Right ventricle myocardium inferior (tissue), 1 donor: ENCODE data around the gene SLC15A5. TPM values are rescaled to one million over a fixed set of nuclear protein-coding genes. Genes with fewer than 3 reads are reported as not detected.

ENCODE experiments used
- ATAC-seq: fragments of 200-7000 bp; cut with Tn5 transposase; one replicate; pipeline ENCODE4 v1.9.1; 2020; ENCODE audit warnings: mild to moderate bottlenecking, moderate library complexity
- DNase-seq: peaks from one replicate; pipeline ENCODE4 v3.0.0; 2021; ENCODE audit errors: missing footprints
- intact Hi-C: fragments of 100-400 bp; cut with DNase I; formaldehyde crosslinking; loops from one replicate; pipeline ENCODE4 v1.11.0; 2022
- long read RNA-seq: library from polyadenylated mRNA; unstranded; transcript quantifications from one replicate; pipeline ENCODE4 v2.0.0, GENCODE V29; 2021
- total RNA-seq: library from RNA; stranded (reverse); fragmentation: NEBNext Ultra II Directional; extraction: Animal tissue kit (Norgen Biotek cat#: 25700); gene quantifications from one replicate; pipeline ENCODE4 v1.2.1, GENCODE V29; 2021
- donor health status: DM: no; HTN: yes; CAD: no; lungs with severe emphysema.

The SLC15A5 gene, protein sequence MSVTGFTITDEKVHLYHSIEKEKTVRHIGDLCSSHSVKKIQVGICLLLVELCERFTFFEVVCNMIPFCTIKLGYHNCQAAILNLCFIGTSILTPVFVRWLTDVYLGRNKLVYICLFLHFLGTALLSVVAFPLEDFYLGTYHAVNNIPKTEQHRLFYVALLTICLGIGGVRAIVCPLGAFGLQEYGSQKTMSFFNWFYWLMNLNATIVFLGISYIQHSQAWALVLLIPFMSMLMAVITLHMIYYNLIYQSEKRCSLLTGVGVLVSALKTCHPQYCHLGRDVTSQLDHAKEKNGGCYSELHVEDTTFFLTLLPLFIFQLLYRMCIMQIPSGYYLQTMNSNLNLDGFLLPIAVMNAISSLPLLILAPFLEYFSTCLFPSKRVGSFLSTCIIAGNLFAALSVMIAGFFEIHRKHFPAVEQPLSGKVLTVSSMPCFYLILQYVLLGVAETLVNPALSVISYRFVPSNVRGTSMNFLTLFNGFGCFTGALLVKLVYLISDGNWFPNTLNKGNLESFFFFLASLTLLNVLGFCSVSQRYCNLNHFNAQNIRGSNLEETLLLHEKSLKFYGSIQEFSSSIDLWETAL
- total RNA-seq = not detected
- long read RNA-seq = 0 reads

- no peak for ATAC-seq
- no peak for DNase-seq
- intact Hi-C loops = no loop called here
Measured at GRCh38 chr12:16277585-16277984, at the start of gene SLC15A5. TSS of gene SLC15A5 (minus strand) at chr12:16277685. CDS start at chr12:16277685, 0 bp downstream.

- no peak for ATAC-seq
- no peak for DNase-seq
- intact Hi-C loops = no loop called here
Measured at GRCh38 chr12:16325426-16325825, 47.9 kb upstream of the SLC15A5 start.

- intact Hi-C loops = no loop called here
- no peak for ATAC-seq
Measured at GRCh38 chr12:16324772-16325171, 47.3 kb upstream of the SLC15A5 start.

DNA sequence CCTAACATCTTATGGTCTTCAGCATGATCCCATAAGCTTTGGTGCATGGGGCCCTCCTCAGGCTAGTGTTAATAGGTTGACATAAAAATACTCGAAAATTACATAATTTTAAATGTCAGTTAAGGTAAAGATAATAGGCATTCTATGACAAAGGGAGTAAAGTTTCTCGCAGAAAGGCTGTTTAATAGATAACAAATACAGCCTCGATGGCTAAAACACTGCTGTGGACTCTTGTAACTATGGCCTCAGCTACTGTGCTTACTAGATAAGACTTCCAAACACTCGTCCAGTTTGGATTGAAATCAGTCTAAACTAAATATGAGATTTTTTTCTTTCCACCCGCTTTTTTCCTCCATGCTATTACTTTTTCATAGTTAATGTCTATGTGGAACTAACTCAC is 46.8 kb upstream of the SLC15A5 start:
- no peak for DNase-seq
- no peak for ATAC-seq
- intact Hi-C loops = no loop called here

More at GRCh38 chr12:16324772-16325171, 47.3 kb upstream of the SLC15A5 start:
- peak; percentile 64 for DNase-seq

GRCh38 chr12:16323638-16324037 is 46.2 kb upstream of the SLC15A5 start:
- ATAC-seq (no peak), DNase-seq (no peak)
- intact Hi-C loops = no loop called here

DNA sequence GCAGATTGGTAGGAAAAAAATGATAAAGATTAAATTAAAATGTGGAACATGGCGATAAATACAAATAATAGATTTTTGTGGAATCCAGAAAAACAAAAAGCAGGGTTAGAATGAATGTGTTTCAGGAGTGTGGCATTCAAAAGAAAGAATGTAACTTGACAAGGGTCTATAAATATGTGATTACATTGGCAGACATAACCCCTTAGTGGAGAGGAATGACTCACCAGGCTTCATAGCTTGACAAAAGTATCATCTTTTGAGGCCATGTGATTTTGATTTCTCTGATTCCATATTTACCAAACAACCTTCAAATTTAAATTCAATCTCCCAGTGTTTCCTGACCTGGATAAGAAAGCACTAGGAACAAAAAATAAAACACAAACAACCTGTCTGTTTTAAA is 45.5 kb upstream of the SLC15A5 start:
- no peak for ATAC-seq
- intact Hi-C loops = no loop called here

GRCh38 chr12:16310934-16311333 is 33.4 kb upstream of the SLC15A5 start:
- intact Hi-C loops = no loop called here
- ATAC-seq = no peak

More for the DNA sequence above, 45.5 kb upstream of the SLC15A5 start:
- no peak for DNase-seq

GRCh38 chr12:16307856-16308475 is 30.5 kb upstream of the SLC15A5 start:
- intact Hi-C loops = no loop called here
- DNase-seq (no peak), ATAC-seq (peak; percentile 59)

More at GRCh38 chr12:16310934-16311333, 33.4 kb upstream of the SLC15A5 start:
- DNase-seq = no peak

DNA sequence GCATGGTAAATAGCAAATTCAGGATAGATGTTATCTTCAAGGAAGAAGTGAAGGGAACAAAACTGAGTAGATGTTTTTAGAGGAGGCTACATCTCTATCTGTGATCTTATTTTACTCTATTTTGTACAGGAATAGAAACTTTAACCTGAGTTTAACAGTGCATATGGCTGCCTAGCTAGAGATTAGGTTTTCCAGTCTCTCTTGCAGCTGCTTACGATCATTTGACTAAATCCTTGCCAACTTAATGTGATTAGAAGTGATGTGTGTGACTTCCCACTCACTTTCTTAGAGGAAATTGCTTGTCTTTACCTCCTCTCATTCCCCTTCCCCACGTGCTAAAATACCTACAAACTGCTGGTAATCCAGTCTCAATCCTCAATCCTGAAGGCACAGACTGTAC is 26.5 kb upstream of the SLC15A5 start:
- intact Hi-C loops = no loop called here
- DNase-seq = no peak
- ATAC-seq = no peak

DNA sequence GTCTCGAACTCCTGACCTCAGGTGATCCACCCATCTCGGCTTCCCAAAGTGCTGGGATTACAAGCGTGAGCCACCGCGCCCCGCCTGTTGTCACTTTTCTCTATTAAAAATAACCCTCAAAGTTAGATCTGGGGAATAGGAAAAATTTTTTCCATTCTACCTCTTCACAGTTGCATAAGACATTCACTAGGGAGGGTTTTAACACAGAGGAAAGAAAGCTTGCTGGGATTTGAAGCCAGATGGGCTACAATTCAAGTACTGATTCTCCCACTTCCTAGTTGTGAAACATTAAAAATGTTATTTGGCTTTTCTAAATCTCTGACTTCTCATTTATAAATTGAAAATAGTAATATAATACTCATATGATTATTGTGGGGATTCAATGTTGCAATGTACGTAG is 23.3 kb upstream of the SLC15A5 start:
- intact Hi-C loops = no loop called here
- peak; percentile 46 for DNase-seq
- ATAC-seq = peak; percentile 90

- intact Hi-C loops = no loop called here
- DNase-seq (no peak), ATAC-seq (peak; percentile 58)
Measured at GRCh38 chr12:16300122-16300521, 22.6 kb upstream of the SLC15A5 start.

DNA sequence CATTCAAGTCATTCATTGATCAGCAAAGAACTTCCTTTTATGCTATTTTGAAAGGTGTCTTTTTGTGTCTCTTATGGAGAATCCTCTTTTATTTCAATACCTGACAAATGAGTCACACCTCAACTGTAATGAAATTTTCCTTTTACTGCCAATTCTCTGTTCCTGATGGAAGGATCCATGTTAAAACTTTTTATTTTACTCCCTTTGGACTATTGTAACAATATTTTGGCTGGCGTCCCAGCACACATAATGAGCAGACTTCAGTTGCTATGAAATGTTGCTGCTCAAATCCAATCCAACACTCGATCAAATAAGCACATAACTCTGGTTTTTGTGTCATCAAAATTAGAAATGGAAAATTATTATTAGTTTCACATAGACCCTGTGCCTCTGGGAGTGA is 21.9 kb upstream of the SLC15A5 start:
- DNase-seq (no peak), ATAC-seq (peak; percentile 43)
- intact Hi-C loops = no loop called here

DNA sequence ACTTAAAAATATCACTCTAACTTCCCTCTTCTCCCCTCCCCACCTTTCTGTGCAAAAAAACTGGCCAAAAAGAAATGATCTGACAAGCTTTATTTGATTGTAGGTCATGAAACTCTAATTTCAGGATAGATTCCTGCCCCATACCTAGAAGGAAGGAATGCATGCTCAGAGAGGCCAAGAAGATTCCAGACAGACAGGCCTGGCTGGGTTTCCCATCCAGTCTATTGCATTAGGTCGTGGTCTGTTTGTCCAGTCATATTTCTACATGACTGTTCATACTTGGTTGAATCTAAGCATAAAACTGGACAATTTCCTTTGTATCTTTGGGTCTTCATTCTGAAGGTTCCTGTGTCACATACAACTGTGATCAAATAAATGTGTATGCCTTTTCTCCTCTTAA is 20.0 kb upstream of the SLC15A5 start:
- intact Hi-C loops = no loop called here
- no peak for ATAC-seq
- DNase-seq = no peak

DNA sequence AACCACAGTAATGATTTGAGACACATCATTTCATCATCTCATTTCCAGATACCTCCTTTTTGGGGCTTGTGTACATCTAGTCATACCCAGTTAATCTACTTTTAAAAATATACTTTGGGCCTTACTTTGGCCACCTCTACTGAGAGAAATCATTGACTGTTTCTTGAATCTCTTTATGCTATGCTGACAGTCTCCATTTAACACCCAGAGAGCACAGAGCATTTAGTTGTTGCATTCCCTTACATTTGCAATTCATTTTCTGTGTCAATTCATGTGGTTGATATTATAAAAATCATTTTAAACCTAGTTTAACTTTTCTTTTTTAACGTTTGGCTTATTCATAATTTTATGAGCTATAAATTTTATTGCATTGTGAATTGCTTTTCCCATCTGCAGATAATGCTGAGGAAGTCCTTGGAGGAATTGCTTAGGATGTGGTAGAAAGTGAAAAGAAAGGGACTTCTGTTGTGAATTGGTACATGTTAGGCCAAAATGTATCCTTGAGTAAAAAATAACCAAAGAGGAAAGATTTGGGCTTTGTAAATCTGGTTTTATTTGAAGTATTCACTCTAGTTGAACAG is 17.0 kb upstream of the SLC15A5 start:
- DNase-seq = no peak
- intact Hi-C loops = no loop called here
- ATAC-seq = no peak

DNA sequence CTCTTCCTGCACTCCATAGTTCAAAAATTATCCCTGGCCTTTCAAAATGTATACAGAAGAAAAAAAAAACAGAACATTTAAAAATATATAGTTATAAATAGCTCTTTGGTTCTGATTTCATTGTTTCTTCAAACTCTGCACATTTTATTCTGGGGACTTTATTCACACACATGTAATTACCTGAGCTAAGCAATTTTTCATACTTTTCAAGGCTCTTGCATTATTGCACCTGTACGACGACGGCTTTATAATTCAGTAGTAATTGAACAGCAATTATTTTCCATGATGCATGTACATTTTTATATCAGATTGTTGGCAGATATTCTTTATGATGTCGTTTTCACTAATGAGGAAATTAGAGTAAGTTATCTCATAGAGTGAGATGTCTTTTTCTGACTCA is 13.5 kb upstream of the SLC15A5 start:
- ATAC-seq (no peak), DNase-seq (no peak)
- intact Hi-C loops = no loop called here

- DNase-seq = no peak
- intact Hi-C loops = no loop called here
- ATAC-seq = no peak
Measured at GRCh38 chr12:16285586-16285985, 8.1 kb upstream of the SLC15A5 start.

DNA sequence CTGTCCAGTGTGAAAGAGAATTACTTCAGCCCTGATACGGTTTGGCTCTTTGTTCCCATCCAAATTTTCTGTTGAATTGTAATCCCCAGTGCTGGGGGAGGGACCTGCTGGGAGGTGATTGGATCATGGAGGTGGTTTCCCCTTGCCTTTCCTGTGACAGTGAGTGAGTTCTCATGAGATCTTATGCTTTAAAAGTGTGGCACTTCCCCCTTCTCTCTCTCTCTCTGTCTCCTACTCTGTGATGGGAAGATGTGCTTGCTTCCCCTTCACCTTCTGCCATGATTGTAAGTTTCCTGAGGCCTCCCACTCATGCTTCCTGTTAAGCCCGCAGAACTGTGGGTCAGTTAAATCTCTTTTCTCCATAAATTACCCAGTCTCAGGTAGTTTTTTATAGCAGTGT is 5.5 kb upstream of the SLC15A5 start:
- ATAC-seq = no peak
- no peak for DNase-seq
- intact Hi-C loops = no loop called here

DNA sequence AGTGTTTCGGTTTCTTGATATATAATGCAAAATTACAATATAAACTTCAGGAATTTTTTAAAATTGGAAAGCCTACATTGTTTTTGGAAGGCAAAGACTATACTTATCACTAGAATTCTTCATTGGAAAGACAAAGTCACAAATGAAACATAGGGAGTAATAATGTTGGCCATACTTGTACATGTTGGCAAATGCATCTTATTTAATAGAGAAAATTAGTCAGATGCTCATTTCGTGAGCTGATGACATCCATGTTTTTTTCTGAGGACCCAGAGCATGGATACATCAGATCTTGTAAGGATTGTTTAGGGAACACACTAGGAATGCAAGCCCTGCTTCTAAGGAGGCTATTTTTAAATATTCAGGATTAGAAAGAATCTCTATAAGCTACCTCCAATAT is 4.6 kb upstream of the SLC15A5 start:
- DNase-seq (no peak), ATAC-seq (no peak)
- intact Hi-C loops = no loop called here

DNA sequence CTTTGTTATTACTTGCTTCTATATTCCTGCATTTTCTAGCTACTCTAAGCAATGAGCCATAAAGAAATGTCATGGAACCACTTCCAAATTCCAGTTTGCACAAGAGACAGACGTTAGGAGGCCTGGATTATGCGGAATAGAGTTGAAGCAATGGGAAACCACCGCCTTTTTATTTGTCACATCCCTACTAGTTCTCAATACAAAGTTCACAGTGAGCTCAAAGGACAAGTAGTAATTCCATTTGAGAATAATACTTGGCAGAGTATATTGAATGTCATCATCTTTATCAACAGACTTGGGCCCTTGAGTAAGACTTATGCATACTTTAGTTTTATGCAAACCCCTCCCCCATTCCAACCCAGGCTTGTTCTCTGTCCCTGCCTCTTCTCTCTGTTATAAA is 3.7 kb upstream of the SLC15A5 start:
- intact Hi-C loops = no loop called here
- DNase-seq (no peak), ATAC-seq (peak; percentile 95)

- DNase-seq (no peak), ATAC-seq (no peak)
- intact Hi-C loops = no loop called here
Measured at GRCh38 chr12:16272222-16272621, 5.3 kb downstream of the SLC15A5 start.
